Measurements from ENCODE around the gene RAMP1.

The RAMP1 gene

DNA sequence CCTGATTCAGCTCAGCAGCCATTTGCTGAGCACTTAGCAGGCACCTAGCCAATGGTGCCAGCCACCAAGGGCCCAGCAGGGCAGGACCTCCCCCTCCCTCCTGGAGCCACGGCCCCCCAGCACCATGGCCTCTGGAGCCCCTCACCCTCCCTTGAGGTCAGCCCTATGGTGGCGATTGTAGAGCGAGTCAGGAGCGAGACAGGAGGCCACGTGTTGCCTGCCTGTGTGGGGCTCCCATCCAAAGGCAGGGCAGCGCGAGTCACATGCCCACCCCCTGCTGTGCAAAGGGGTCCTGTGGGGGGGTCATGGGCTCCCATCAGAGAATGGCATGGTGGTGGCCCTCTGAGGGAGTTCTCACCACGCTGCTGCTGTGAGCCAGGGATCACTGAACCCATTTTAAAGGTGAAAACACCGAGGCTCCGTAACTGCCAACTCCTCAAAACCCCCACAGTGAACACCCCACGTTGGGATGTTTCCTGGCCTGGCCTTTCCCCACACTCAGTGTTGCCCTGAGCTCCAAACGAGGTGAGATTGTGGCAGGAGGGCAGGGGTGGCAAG, 35.6 kb downstream of the RAMP1 start:
- H3K4me3 ChIP-seq (replicated peaks; ENCODE audit: low read depth, low read length): no peak overlapping the region
- no peaks in the 10 kb centered on the region for H3K36me3 ChIP-seq (ENCODE audit: control insufficient read depth, insufficient read depth, low read length)
- no peaks in the 10 kb centered on the region for H3K27me3 ChIP-seq (replicated peaks; ENCODE audit: control insufficient read depth, insufficient read depth, low read length)
- DNase-seq (ENCODE audit: extremely low read depth, insufficient read length): no peak
- TF ChIP-seq, protein P1, sequence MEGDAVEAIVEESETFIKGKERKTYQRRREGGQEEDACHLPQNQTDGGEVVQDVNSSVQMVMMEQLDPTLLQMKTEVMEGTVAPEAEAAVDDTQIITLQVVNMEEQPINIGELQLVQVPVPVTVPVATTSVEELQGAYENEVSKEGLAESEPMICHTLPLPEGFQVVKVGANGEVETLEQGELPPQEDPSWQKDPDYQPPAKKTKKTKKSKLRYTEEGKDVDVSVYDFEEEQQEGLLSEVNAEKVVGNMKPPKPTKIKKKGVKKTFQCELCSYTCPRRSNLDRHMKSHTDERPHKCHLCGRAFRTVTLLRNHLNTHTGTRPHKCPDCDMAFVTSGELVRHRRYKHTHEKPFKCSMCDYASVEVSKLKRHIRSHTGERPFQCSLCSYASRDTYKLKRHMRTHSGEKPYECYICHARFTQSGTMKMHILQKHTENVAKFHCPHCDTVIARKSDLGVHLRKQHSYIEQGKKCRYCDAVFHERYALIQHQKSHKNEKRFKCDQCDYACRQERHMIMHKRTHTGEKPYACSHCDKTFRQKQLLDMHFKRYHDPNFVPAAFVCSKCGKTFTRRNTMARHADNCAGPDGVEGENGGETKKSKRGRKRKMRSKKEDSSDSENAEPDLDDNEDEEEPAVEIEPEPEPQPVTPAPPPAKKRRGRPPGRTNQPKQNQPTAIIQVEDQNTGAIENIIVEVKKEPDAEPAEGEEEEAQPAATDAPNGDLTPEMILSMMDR (IDR thresholded peaks at IDR 0.05; ENCODE audit: insufficient read depth, low read length, poor library complexity, severe bottlenecking): no peak

DNA sequence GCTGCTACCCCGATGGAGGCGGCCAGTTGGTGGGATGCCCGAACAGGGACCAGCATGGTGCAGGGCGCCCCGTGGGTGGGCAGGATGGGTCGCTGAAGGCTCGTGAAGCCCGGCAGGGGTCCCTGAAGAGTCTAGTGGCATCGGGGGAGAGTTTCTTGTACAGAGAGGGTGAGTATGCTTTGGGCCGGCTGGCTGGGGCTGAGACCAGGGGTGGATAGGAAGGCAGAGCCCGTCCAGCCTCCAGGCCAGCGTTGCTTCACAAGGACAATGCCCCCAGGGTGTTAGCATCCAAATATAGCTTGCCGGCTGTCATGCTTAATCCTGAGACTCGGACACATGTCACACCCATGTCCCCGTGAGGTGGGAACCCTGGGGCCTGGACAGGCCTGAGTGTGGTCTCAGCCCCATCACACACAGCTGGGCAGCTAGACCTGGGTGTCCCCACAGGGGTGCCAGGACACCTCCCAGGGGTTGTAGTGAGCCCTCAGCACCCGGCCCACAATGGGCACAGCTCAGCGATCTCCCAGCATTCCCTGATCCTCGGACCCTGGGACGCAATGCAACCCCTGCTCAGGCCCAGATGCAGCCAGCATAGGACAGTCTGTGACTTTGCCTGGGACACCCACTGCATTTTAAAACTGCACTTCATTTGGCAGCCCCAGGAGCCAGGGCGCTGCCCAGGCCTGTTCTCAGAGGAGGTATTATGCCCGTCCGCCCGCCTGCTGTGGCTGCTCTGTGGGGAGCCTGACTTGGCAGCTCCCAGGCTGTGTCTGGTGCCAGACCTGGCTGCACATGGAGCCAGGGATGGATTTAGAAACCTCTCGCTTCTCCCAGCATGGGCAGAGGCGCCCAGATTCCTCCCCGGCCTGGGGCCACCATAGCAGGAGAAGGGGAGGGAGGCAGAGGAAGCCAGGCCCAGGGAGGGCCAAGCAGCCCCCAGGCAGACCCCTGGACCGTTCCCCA, 36.4 kb downstream of the RAMP1 start:
- H3K4me3 ChIP-seq (replicated peaks; ENCODE audit: low read depth, low read length): no peak overlapping the region
- no peaks in the 10 kb centered on the region for H3K27me3 ChIP-seq (replicated peaks; ENCODE audit: control insufficient read depth, insufficient read depth, low read length)
- DNase-seq (ENCODE audit: extremely low read depth, insufficient read length): no peak

DNA sequence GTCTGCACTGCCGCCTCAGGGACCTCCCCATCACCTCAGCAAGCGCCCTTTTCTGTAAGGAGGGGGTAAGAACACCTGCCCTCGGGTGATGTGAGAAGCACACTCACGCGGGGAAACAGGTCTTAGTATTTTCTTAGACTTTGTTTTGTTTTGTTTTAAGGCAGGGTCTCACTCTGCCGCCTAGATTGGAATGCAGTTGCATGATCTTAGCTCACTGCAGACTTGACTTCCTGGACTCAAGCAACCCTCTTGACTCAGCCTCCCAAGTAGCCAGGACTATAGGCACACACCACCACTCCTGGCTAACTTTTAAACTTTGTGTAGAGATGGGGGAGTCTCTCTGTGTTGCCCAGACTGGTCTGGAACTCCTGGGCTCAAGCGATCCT, 37.1 kb downstream of the RAMP1 start:
- no peaks in the 10 kb centered on the region for H3K27me3 ChIP-seq (replicated peaks; ENCODE audit: control insufficient read depth, insufficient read depth, low read length)
- TF ChIP-seq, protein P1 (IDR thresholded peaks at IDR 0.05; ENCODE audit: insufficient read depth, low read length, poor library complexity, severe bottlenecking): no peak
- no peaks in the 10 kb centered on the region for H3K36me3 ChIP-seq (ENCODE audit: control insufficient read depth, insufficient read depth, low read length)
- no peak for DNase-seq (ENCODE audit: extremely low read depth, insufficient read length)
- H3K4me3 ChIP-seq (replicated peaks; ENCODE audit: low read depth, low read length): no peak overlapping the region

More for the DNA sequence above, 36.4 kb downstream of the RAMP1 start:
- TF ChIP-seq, protein P1 (IDR thresholded peaks at IDR 0.05; ENCODE audit: insufficient read depth, low read length, poor library complexity, severe bottlenecking): no peak
- no peaks in the 10 kb centered on the region for H3K36me3 ChIP-seq (ENCODE audit: control insufficient read depth, insufficient read depth, low read length)

DNA sequence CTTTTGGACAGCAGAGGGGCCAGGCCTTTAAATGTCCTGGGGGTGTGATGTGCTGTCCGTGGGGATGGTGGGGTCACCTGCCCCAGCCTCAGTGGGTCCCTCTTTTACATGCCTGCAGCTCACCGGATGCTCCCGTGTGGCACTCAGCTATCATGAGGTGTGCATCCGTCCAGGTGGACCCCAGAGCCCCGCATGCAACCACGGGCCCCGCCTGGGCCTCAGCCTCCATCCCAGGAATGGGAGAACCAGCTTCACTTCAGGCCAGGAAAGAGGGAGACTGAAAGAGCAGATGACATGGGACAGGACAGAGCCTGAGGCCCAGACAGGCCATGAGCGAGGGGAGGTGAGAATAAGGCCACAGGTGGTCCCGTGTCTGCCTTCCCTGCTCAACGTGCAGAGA, 37.5 kb downstream of the RAMP1 start:
- Histone ChIP-seq H3K27me3 (replicated peaks; ENCODE audit: control insufficient read depth, insufficient read depth, low read length) (no peaks in the 10 kb centered on the region), H3K36me3 (ENCODE audit: control insufficient read depth, insufficient read depth, low read length) (no peaks in the 10 kb centered on the region), H3K4me3 (replicated peaks; ENCODE audit: low read depth, low read length) (no peak overlapping the region)
- TF ChIP-seq, protein P1 (IDR thresholded peaks at IDR 0.05; ENCODE audit: insufficient read depth, low read length, poor library complexity, severe bottlenecking): no peak
- DNase-seq (ENCODE audit: extremely low read depth, insufficient read length): no peak

DNA sequence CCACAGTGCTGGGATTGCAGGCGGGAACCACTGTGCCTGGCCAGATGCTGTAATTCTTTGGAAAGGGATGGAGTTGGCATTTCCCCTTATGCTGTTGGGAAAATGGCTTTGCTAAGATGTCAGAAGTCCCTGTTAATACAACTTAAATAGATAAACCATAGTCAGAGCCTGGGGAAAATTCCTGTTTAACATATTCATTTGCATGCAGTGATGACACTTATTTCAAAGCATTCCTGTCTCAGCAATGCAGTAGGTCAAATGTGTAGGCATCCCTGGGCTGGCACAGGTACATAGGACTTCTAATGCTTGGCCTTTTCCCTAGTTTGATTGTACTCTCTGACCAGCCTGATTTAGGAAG, 38.6 kb downstream of the RAMP1 start:
- Histone ChIP-seq H3K36me3 (ENCODE audit: control insufficient read depth, insufficient read depth, low read length) (no peaks in the 10 kb centered on the region), H3K4me3 (replicated peaks; ENCODE audit: low read depth, low read length) (no peak overlapping the region), H3K27me3 (replicated peaks; ENCODE audit: control insufficient read depth, insufficient read depth, low read length) (no peaks in the 10 kb centered on the region)
- TF ChIP-seq, protein P1 (IDR thresholded peaks at IDR 0.05; ENCODE audit: insufficient read depth, low read length, poor library complexity, severe bottlenecking): no peak
- no peak for DNase-seq (ENCODE audit: extremely low read depth, insufficient read length)
